HG02884 (cell line): ENCODE results near the gene AUTS2.
"Not testable (repeated sequence)": the region's sequence is repeated elsewhere in the genome, so short reads cannot be mapped to it uniquely, and the experiment has no call there.

Source experiments
- ATAC-seq: cut with Tn5 transposase; IDR thresholded peaks from one replicate; pipeline ENCODE4 v1.9.1; 2021; ENCODE audit warnings: mild to moderate bottlenecking, moderate library complexity; ENCODE audit not compliant: unreplicated experiment

Gene AUTS2

DNA sequence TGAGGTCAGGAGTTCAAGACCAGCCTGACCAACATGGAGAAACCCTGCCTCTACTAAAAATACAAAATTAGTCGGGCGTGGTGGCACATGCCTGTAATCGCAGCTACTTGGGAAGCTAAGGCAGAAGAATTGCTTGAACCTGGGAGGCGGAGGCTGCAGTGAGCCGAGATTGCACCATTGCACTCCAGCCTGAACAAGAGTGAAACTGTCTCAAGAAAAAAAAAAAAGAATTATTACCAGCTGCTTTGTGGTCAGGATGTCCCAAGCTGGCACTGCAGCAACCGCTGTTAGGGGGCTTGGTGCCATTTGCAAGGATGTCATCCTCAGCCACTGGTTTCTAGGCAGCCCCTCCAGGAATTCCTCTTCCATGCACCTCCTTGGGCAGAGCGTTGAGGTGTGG, 996.6 kb downstream of the AUTS2 start:
- ATAC-seq = not testable (repeated sequence)

GRCh38 chr7:70595370-70595754, 997.1 kb downstream of the AUTS2 start:
- no peak for ATAC-seq

DNA sequence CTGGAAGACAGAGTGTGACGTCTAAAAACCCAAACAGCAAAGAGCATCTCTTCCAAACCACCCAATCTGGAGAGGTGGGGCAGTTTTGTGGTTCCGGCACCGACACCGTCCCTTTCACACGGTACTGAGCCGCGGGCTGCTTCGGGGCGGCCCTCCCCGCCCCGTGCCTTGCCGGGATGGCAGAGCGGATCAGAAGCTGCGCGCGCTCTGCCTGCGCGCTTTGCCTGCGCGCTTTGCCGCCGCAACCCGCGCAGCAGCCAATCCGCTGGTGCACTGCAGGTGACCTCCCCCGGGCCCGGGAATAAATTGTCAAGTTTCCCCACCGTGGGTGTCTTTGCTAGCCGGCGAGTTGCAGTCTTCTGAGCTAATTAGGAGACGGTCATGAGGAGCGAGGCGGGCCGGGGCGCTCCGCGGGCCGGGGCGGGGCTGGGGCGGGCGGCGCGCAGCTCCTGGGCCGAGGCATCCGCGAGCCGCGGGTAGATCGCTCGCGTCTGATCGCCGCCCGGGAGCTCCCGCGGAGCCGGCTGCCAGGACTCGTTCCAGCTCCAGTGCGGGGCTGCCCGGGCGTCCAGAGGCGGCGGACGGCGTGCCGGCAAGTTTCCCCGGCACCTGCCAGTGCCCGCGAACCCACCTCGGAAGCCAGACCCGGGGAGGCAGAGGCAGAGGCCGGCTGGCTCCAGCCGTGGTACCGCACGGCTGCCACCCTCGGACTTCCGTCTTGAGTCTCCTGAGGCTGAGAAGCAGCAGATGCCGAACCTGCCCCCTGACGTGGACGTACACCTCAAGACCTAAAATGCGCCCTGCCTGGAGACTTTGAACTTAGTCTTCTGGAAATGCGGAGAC, 997.7 kb downstream of the AUTS2 start:
- ATAC-seq = no peak

GRCh38 chr7:70596598-70596913, 998.3 kb downstream of the AUTS2 start:
- ATAC-seq = no peak

GRCh38 chr7:70597066-70597465, 998.8 kb downstream of the AUTS2 start:
- ATAC-seq = no peak

DNA sequence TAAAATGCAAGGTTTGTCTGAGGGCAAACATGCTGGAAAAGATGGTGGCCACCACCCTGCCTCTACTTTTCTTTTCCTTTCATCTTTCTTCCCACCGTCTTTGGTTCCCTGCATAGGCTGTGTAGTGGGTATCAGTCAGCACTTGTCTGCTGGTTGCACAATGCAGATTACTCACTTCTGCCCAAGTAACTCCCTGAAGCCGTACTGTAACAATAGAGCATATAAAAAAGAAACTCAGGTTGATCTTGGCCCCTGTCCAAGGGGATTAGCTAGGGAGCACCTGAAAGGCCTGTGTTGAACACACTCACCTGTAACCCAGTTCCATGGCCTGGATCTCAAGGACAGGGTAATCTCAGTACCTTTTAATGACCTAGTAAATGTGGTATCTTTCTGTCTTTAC, 1000.7 kb downstream of the AUTS2 start:
- ATAC-seq = no peak

DNA sequence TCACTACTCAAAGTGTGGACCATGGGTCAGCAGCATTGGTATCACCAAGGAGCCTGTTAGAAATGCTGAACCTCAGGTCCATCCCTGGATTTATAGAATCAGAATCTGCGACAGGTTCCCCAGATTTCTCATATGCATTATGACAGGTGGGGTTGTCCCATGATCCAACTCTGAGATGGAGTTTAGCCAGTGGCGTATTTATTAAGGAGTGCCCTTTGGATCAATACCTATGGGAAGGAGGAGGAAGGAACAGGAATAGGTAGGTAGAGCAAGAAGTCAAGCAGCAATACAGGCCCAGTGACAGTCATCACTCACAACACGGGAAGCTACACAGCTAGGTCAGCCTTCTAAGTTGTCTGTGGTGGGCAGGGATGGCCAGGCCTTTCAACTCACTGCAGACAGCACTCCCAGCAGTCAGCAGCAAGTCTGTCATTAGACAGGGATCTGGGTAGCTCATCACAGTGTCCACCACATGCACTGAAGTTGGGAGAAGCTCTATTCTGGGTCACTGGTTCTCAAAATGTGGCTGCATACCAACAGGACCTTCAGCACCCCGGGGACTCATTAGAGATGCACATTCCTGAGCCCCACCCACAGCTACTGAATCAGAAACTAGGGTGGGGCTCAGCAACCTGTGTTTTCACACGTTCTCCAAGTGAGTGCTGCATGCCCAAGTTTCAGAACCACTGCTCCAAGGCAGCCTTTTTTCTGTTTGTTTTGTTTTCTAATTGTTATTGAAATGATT, 1001.3 kb downstream of the AUTS2 start:
- ATAC-seq = no peak

GRCh38 chr7:70600993-70601392, 1002.7 kb downstream of the AUTS2 start:
- ATAC-seq = no peak

DNA sequence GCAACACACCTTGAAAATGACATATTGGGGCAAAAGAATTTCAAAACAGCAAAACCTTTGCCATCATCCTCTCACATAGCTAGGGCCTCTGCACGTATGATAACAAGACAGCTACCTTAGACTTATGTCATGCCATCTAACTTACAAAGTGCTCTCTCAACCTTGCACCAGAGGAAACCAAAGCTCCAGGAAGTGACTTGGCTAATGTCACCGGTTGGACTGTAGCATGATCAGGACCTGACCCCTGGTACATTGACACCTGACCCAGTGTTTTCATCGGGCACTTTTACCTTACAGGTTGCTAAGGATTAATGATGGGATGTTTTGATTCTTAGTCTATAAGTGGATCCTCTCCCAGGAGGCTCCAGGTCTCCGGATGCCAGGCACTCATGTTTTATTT, 1003.8 kb downstream of the AUTS2 start:
- ATAC-seq = no peak

- ATAC-seq = no peak
These were observed 1009.0 kb downstream of the AUTS2 start for GRCh38 chr7:70607281-70607680.

GRCh38 chr7:70607759-70608158, 1009.5 kb downstream of the AUTS2 start:
- ATAC-seq = no peak

- no peak for ATAC-seq
These were observed 1010.0 kb downstream of the AUTS2 start for GRCh38 chr7:70608229-70608628.

DNA sequence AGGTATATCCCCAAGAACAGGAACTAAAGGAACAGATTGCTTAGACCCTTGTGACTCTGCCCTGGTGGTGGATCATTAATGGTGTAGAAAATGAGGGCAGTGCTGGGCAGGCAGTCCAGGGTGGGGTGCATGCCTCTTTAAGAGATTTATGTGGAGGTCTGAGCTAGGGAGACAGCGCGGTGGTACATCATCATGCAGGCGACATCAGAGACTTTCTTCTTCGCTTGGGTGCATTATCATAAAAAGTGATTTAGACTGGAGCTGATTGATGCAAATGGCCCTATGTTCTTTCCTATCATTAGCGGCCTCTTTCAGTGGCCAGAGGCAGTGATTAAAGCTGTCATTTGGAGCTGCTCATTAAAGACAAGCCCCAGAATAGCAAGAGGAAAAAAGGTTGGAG, 1014.5 kb downstream of the AUTS2 start:
- ATAC-seq = no peak

- ATAC-seq = no peak
These were observed 1016.2 kb downstream of the AUTS2 start for GRCh38 chr7:70614237-70615045.

GRCh38 chr7:70615066-70615606, 1016.9 kb downstream of the AUTS2 start:
- ATAC-seq = no peak

- no peak for ATAC-seq
These were observed 1017.9 kb downstream of the AUTS2 start for GRCh38 chr7:70616211-70616610.

DNA sequence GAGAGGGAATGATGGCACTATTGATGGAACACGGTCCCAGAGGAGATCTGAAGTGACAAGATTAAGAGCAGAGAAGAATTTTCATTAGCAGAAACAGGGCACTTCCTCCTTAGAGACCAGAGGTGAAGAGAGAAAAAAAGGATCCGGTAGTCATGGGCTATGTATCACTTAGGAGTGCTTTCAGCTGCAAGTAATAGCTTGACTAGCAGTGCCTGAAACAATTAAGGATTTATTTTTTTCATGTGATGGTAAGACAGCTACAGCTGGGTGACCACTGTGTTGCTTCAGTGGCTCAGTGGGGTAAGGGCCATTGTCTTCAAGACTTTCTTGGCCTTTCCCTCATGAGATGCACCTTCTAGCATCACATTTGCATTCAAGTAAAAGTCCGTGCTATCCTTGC, 1018.5 kb downstream of the AUTS2 start:
- ATAC-seq = no peak

DNA sequence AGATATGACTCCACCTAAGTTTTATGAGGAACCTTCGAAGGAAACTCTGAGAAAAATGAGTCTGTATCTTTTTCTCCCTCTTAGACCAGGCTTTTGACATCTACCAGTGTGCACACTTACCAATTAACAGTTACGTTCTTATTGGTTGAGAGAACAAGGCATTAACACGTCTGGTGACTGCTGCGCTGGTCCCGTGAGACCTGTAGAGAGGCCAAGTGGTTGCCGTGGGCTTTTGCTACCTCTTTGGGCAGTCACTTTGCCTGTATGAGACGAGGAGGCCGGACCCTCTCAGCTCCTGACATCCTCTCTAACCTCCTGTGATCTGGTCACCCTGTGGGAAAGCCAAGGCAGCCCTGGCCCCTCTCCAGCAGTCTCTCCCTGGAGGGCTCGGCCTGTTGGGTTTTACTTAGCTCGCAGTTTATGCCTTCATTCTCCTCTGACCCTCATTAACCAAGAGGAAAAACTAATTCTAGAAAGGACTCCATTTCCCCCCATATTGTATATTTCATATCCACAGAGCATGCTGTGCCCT, 1019.8 kb downstream of the AUTS2 start:
- ATAC-seq = no peak

- no peak for ATAC-seq
These were observed 1020.9 kb downstream of the AUTS2 start for GRCh38 chr7:70619130-70619529.

- no peak for ATAC-seq
These were observed 1021.4 kb downstream of the AUTS2 start for GRCh38 chr7:70619659-70620058.
